HepG2 (cell line): Measurements from ENCODE around the gene HECTD1. TPM values are rescaled to one million over a fixed set of nuclear protein-coding genes. Genes with fewer than 3 reads are reported as not detected.

Experiments used
- ATAC-seq: fragments of 200-7000 bp; cut with Tn5 transposase; 3 replicates; pipeline ENCODE4 v1.9.1; 2020; ENCODE audit warnings: mild to moderate bottlenecking, moderate library complexity
- BruUV-seq: library from RNA; stranded (reverse); fragments of 400-500 nt; replicated peaks from 2 replicates; lab custom pipeline; 2021; lab: Mats Ljungman, UMichigan
- CTCF ChIA-PET: fragments of 300-600 bp; formaldehyde crosslinking; extraction: SDS; loops from one replicate; lab custom pipeline; 2021; ENCODE audit warnings: low total read pairs, inconsistent platforms, low intra/inter-chr PET ratio; lab: Yijun Ruan, JAX
- POLR2A ChIA-PET: fragments of 350-600 bp; sonication (Branson Sonifier 250); formaldehyde crosslinking; loops from one replicate; lab custom pipeline; 2020; ENCODE audit warnings: antibody characterized with exemption, inconsistent platforms; lab: Yijun Ruan, JAX
- DNase-seq: peaks from one replicate; pipeline ENCODE4 v3.0.0-alpha.2; 2015; ENCODE audit warnings: low spot score
- FAIRE-seq: peaks from 3 replicates; lab custom pipeline; 2011; peaks lifted over from hg19 to GRCh38; lab: Jason Lieb, UNC
- H2AFZ ChIP-seq: one replicate; pipeline ENCODE4 v1.6.1; 2011; ENCODE audit warnings: low read length, inconsistent platforms
- H3K27ac ChIP-seq: fragments of 300-600 bp; 3 replicates; pipeline ENCODE4 v1.8.0; 2011; ENCODE audit warnings: mixed run types, mild to moderate bottlenecking, mixed read lengths, low read length, inconsistent platforms; ENCODE audit not compliant: insufficient read depth; ENCODE audit errors: extremely low read length
- H3K27me3 ChIP-seq, 2 experiments: fragments of 200-600 bp in 1 of 2; 2 replicates in 1 of 2; 3 replicates in 1 of 2; pipeline versions ENCODE4 v1.6.0 to v1.8.0; 2011; ENCODE audit warnings: low read length in 2 of 2, mild to moderate bottlenecking in 2 of 2, moderate library complexity in 2 of 2, inconsistent platforms in 1 of 2; ENCODE audit not compliant: insufficient read depth in 2 of 2, control insufficient read depth in 1 of 2
- H3K36me3 ChIP-seq, 2 experiments: fragments of 200-600 bp in 1 of 2; replicated peaks in 1 of 2; 2 replicates in 1 of 2; 3 replicates in 1 of 2; pipeline versions ENCODE4 v1.5.1 to v1.8.0; 2011; ENCODE audit warnings: low read length in 2 of 2, inconsistent platforms in 1 of 2; ENCODE audit not compliant: insufficient read depth in 2 of 2, control insufficient read depth in 1 of 2
- H3K4me1 ChIP-seq: 2 replicates; pipeline ENCODE4 v1.5.1; 2012; ENCODE audit warnings: low read length, inconsistent platforms; ENCODE audit not compliant: insufficient read depth
- H3K4me2 ChIP-seq: 2 replicates; pipeline ENCODE4 v1.6.0; 2011; ENCODE audit warnings: low read depth, low read length, inconsistent platforms
- H3K4me3 ChIP-seq, 3 experiments: fragments of 200-600 bp in 1 of 3; sonication (generic), shearing (Covaris generic) in 1 of 3; replicated peaks in 1 of 3; 2 replicates each; pipeline ENCODE4 v1.5.1; 2011 to 2016; ENCODE audit warnings: low read length in 3 of 3, inconsistent platforms in 2 of 3, low read depth in 2 of 3, mild to moderate bottlenecking in 2 of 3, control low read depth in 1 of 3, mixed read lengths in 1 of 3; ENCODE audit not compliant: insufficient read depth in 1 of 3
- H3K79me2 ChIP-seq: one replicate; pipeline ENCODE4 v1.6.1; 2011; ENCODE audit warnings: low read length, inconsistent platforms; ENCODE audit not compliant: insufficient read depth
- H3K9ac ChIP-seq: 2 replicates; pipeline ENCODE4 v1.6.0; 2011; ENCODE audit warnings: mild to moderate bottlenecking, low read depth, low read length, inconsistent platforms; ENCODE audit not compliant: insufficient read depth
- H3K9me3 ChIP-seq: 2 replicates; pipeline ENCODE4 v1.5.1; 2012; ENCODE audit warnings: mild to moderate bottlenecking, low read length
- H4K20me1 ChIP-seq: 2 replicates; pipeline ENCODE4 v1.6.0; 2011; ENCODE audit warnings: inconsistent platforms, mild to moderate bottlenecking, low read length, moderate library complexity; ENCODE audit not compliant: insufficient read depth
- FIP1L1 ChIP-seq: fragments of 200-400 bp; formaldehyde crosslinking; IDR thresholded peaks from 2 replicates; pipeline ENCODE4 v1.6.1; 2018; ENCODE audit warnings: low read depth, mild to moderate bottlenecking, low read length, moderate library complexity, borderline replicate concordance; ENCODE audit not compliant: insufficient read depth
- HNRNPLL ChIP-seq: fragments of 200-400 bp; formaldehyde crosslinking; IDR thresholded peaks from 2 replicates; pipeline ENCODE4 v1.6.1; 2017; ENCODE audit warnings: mild to moderate bottlenecking, low read depth, low read length; ENCODE audit not compliant: poor library complexity, severe bottlenecking
- POLR2G ChIP-seq: fragments of 200-400 bp; formaldehyde crosslinking; IDR thresholded peaks from 2 replicates; pipeline ENCODE4 v1.6.1; 2018; ENCODE audit warnings: mild to moderate bottlenecking, low read depth, low read length, moderate library complexity
- SOX13 ChIP-seq, 3 experiments: fragments of 450-650 bp in 1 of 3; sonication (generic) in 1 of 3; formaldehyde crosslinking in 1 of 3; IDR thresholded peaks in 2 of 3; conservative IDR thresholded peaks in 1 of 3; 2 replicates each; pipeline versions ENCODE4 v1.5.0 to v1.6.1; 2016 to 2020; ENCODE audit warnings: antibody characterized with exemption in 1 of 3, mild to moderate bottlenecking in 1 of 3, missing compliant biosample characterization in 1 of 3, missing genetic modification reagents in 1 of 3, moderate library complexity in 1 of 3
- TEAD3 ChIP-seq: optimal IDR thresholded peaks from 2 replicates; pipeline ENCODE3; 2016; ENCODE audit warnings: borderline replicate concordance
- ZIK1 ChIP-seq: sonication (generic); formaldehyde crosslinking; IDR thresholded peaks from 2 replicates; pipeline ENCODE4 v1.5.0; 2020; ENCODE audit warnings: mild to moderate bottlenecking, low read depth, missing genetic modification reagents, borderline replicate concordance
- ZNF224 ChIP-seq: sonication (generic); formaldehyde crosslinking; IDR thresholded peaks from 2 replicates; pipeline ENCODE4 v1.5.0; 2020; ENCODE audit warnings: mild to moderate bottlenecking, missing genetic modification reagents
- ZNF44 ChIP-seq: sonication (generic); formaldehyde crosslinking; IDR thresholded peaks from 2 replicates; pipeline ENCODE4 v1.5.1; 2020; ENCODE audit warnings: mild to moderate bottlenecking, missing genetic modification reagents
- ZNF619 ChIP-seq: sonication (generic); formaldehyde crosslinking; IDR thresholded peaks from 2 replicates; pipeline ENCODE4 v1.4.0; 2020; ENCODE audit warnings: mild to moderate bottlenecking, missing genetic modification reagents
- WGBS: methylation state at CpG from one replicate; pipeline ENCODE4 v1.1.6; 2017; ENCODE audit warnings: low lambda C conversion rate; 5-methylcytosine and 5-hydroxymethylcytosine counted together
- in situ Hi-C: cut with HindIII; loops from 2 replicates; pipeline ENCODE4 v1.10.0; 2017; ENCODE audit warnings: low pct_unique_long_range_greater_than_20kb; ENCODE audit not compliant: extremely low pct_ligation_motif_present
- intact Hi-C: fragments of 100-400 bp; cut with micrococcal nuclease; formaldehyde crosslinking; loops from one replicate; pipeline ENCODE4 v1.10.0; 2022; ENCODE audit not compliant: unreplicated experiment
- polyA plus RNA-seq, 8 experiments: library from polyadenylated mRNA; depleted of rRNA in 3 of 8; stranded (reverse) in 7 of 8; unstranded in 1 of 8; fragments of >200 nt; fragmentation: Illumina TruSeq in 4 of 8; extraction: Trizol in 4 of 8; gene quantifications; 2 replicates each; pipeline versions ENCODE4 v1.2.1 to v1.2.3, GENCODE V29; 2011 to 2016; ENCODE audit warnings: low read depth in 4 of 8, missing spikeins in 1 of 8, mixed read lengths in 1 of 8; ENCODE audit not compliant: insufficient read depth in 1 of 8
- total RNA-seq, 5 experiments: library from RNA; depleted of rRNA; stranded (reverse); fragments of >200 nt; fragmentation: Illumina TruSeq; extraction: Trizol; gene quantifications; 2 replicates each; pipeline ENCODE4 v1.2.3, GENCODE V29; 2016; ENCODE audit warnings: low read depth in 1 of 5
- TF ChIP-seq, protein P1 (sequence below): IDR thresholded peaks from 2 replicates; pipeline ENCODE4 v1.6.1; 2012; ENCODE audit warnings: inconsistent platforms
- TF ChIP-seq, protein P2 (sequence below): sonication (generic); formaldehyde crosslinking; IDR thresholded peaks from 2 replicates; pipeline ENCODE4 v1.8.0; 2022; ENCODE audit warnings: mild to moderate bottlenecking, missing genetic modification reagents, moderate library complexity
- TF ChIP-seq, protein P3 (sequence below): sonication (generic); formaldehyde crosslinking; IDR thresholded peaks from 2 replicates; pipeline ENCODE4 v1.8.0; 2022; ENCODE audit warnings: low read depth, missing genetic modification reagents
- TF ChIP-seq, protein P4 (sequence below): sonication (generic); formaldehyde crosslinking; IDR thresholded peaks from 2 replicates; pipeline ENCODE4 v1.4.0; 2020; ENCODE audit warnings: missing genetic modification reagents

The HECTD1 gene
- total and polyA plus RNA-seq, 2 of the 13 experiments (the other 11 are each of a cell fraction or from before 2014, with no cell fraction given): 312 to 560 TPM

DNA sequence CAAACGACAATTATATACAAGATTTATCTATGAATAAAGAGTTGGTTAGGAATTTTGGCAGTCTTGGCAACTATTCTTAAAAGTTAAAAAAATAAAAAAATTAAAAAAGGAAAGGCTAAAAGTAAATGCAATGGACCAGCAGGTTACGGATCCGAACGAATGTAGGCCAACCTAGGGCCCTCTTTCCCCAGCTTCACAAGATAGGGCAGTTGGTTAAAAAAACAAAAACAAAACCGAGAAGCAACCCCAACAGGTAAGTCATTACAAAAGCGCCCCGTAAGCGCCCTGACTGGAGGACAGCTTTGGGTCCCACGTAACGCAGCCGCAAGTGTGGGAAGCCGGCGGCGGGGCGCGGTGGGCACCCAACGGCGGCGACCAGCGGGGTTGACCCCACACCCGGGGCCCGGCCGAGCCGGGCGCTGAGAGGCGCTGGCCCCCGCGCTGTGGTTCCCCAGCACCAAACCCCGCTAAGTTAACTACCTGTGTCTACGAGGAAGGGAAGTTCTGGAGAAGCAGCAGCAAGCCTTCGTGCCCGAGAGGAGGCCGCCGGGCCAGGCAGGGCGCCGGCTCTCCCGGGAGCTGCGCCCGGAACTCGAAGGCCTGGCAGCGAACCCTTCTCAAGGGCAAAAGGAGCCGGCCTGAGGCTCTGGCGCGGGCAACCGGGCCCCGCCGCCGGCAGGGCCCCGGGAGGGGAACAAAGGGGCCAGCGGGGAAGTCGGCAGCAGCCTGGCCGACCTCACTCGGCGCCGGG is 882 bp downstream of the HECTD1 start:
- in situ Hi-C loops (loop anchor here (5.0 kb wide), 2 partner anchors 56 to 151 kb away; no protein-coding TSS in a partner anchor), intact Hi-C loops (loop anchor here (5.0 to 10.0 kb wide), 4 partner anchors 179 to 998 kb away; partner anchors contain the start of genes AP4S1, DTD2, HEATR5A and RNU6-7)
- Histone ChIP-seq H4K20me1 (peaks cover 22% of the 10 kb centered on the region), H3K27me3 (no peaks in the 10 kb centered on the region; a peak in 1 of 5 replicates), H3K79me2 (peaks cover 56% of the 10 kb centered on the region), H3K9ac (peak overlapping the region; percentile 100), H3K9me3 (no peaks in the 10 kb centered on the region), H3K4me2 (peak overlapping the region; percentile 82), H3K4me1 (peaks cover 47% of the 10 kb centered on the region), H3K27ac (peak overlapping the region; percentile 94), H3K4me3 (peak overlapping the region; percentile 89 to 96 (median 95)), H2AFZ (no peak overlapping the region), H3K36me3 (peaks cover 5 to 17% of the 10 kb centered on the region in 2 experiments)
- ATAC-seq (peak; percentile 9), DNase-seq (peak; percentile 50), FAIRE-seq (no peak)
- POLR2A ChIA-PET: interaction anchor here (0.7 to 5.9 kb wide), 39 partner anchors 10 to 333 kb away, joined by 3 to 323 read pairs (median 8); partner anchors contain the start of genes AP4S1, COCH, DTD2 and HEATR5A
- CTCF ChIA-PET: interaction anchor here (1.1 to 2.8 kb wide), 7 partner anchors 15 to 149 kb away, joined by 3 to 15 read pairs (median 8); no protein-coding TSS in a partner anchor
- under 1% methylated on average over 46 of the region's 55 CpGs for WGBS
- BruUV-seq: no TSS peak
- TF ChIP-seq FIP1L1 (peak; percentile 82; the same call in 1 of the 2 replicates), POLR2G (peak; percentile 25; the same call in 1 of the 2 replicates), ZNF619 (CRISPR knock-in tag) (no peak), ZNF224 (CRISPR knock-in tag) (0 out of 2 replicates have a peak, but pooled peaks have one; percentile 66), ZIK1 (no peak), ZNF44 (0 out of 2 replicates have a peak, but pooled peaks have one; percentile 5), HNRNPLL (peak; percentile 30), TEAD3 (CRISPR knock-in tag) (peak; percentile 5), SOX13 (IDR thresholded peaks at IDR 0.05) (0 out of 2 replicates have a peak, but pooled peaks have one; percentile 8), SOX13 (CRISPR knock-in tag; conservative IDR thresholded peaks at IDR 0.05 in 1 of 2, IDR thresholded peaks at IDR 0.05 in 1 of 2) (no peak)
- TF ChIP-seq, protein P1, sequence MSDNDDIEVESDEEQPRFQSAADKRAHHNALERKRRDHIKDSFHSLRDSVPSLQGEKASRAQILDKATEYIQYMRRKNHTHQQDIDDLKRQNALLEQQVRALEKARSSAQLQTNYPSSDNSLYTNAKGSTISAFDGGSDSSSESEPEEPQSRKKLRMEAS: no peak
- TF ChIP-seq, protein P2, sequence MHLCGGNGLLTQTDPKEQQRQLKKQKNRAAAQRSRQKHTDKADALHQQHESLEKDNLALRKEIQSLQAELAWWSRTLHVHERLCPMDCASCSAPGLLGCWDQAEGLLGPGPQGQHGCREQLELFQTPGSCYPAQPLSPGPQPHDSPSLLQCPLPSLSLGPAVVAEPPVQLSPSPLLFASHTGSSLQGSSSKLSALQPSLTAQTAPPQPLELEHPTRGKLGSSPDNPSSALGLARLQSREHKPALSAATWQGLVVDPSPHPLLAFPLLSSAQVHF (CRISPR knock-in tag): no peak
- TF ChIP-seq, protein P3, sequence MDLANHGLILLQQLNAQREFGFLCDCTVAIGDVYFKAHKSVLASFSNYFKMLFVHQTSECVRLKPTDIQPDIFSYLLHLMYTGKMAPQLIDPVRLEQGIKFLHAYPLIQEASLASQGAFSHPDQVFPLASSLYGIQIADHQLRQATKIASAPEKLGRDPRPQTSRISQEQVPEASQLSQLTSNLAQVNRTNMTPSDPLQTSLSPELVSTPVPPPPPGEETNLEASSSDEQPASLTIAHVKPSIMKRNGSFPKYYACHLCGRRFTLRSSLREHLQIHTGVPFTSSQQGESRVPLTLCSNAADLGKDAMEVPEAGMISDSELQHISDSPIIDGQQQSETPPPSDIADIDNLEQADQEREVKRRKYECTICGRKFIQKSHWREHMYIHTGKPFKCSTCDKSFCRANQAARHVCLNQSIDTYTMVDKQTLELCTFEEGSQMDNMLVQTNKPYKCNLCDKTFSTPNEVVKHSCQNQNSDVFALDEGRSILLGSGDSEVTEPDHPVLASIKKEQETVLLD (CRISPR knock-in tag): no peak
- TF ChIP-seq, protein P4, sequence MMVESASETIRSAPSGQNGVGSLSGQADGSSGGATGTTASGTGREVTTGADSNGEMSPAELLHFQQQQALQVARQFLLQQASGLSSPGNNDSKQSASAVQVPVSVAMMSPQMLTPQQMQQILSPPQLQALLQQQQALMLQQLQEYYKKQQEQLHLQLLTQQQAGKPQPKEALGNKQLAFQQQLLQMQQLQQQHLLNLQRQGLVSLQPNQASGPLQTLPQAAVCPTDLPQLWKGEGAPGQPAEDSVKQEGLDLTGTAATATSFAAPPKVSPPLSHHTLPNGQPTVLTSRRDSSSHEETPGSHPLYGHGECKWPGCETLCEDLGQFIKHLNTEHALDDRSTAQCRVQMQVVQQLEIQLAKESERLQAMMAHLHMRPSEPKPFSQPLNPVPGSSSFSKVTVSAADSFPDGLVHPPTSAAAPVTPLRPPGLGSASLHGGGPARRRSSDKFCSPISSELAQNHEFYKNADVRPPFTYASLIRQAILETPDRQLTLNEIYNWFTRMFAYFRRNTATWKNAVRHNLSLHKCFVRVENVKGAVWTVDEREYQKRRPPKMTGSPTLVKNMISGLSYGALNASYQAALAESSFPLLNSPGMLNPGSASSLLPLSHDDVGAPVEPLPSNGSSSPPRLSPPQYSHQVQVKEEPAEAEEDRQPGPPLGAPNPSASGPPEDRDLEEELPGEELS (CRISPR knock-in tag): no peak
